ENCODE results near the gene ZNF253. TPM values are rescaled to one million over a fixed set of nuclear protein-coding genes. Genes with fewer than 3 reads are reported as not detected.
A peak's percentile ranks its signal among the peaks of the same experiment; 100 is the strongest.

The ZNF253 gene
- 10 to 100 TPM; 10.2 to 15.3 TPM for total RNA-seq
- 4.1 TPM for polyA plus RNA-seq (ENCODE audit: insufficient read depth, low read depth, low replicate concordance)
- long read RNA-seq, donor 1, transcript ZNF253-203 (4 exons, 3,519 nt), result major isoform, 12 of 12 reads
- long read RNA-seq, donor 1, partial matches to known transcripts, result 0 of 12 reads
- long read RNA-seq, donor 1, other reads (novel, unspliced or antisense), result 0 of 12 reads
- long read RNA-seq, donor 2, partial matches to known transcripts, result 0 of 6 reads
- long read RNA-seq, donor 2, other reads (novel, unspliced or antisense), result 0 of 6 reads

DNA sequence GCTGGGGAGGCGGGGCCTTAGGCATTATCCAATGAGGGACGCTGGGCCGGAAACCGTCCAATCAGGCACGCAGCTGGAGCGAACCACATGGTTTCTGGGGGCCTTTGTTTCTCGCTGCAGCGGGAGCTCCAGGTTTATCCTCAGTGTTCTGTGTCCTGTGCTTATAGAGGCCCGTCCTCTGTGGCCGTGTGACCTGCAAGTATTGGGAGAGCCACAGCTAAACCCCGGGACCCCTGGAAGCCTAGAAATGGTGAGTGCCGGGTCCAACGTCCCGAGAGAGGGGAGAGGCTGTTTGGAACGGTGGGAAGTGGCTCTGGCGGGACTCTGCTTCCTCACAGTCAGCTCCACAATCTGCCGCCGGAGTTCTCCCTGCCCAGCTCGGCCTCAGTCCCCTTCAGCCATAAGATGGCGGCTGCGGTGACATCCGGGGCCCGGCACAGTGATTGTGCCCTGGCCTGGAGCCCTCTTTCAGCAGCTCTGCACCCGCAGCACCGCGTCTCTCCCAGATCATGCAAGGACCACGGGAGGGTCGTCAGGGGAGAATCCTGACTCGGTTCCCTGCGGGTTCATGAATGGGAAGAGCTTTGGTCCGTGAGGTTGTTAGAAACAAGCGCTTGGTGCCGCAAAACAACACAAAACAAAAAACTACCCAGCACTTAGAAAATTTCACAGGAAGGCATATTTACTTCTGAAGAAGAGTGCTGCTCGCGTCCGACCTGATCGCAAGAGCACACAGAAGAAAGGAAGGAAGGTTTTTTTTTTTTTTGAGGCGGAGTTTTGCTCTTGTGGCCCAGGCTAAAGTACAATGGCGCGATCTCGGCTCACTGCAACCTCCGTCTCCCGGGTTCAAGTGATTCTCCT, at the start of gene ZNF253:
Gene ZNF253, plus strand, starts transcription at position 133 of the 861 bp plus-strand sequence. Its CDS starts 115 bp downstream, at position 248.
- Histone ChIP-seq H3K4me1 (peaks cover 4% of the 10 kb centered on the region), H3K36me3 (ENCODE audit: low read depth, missing control alignments) (no peaks in the 10 kb centered on the region), H3K27ac (peak within 1 kb of the TSS; percentile 84 to 92), H3K27me3 (no peaks in the 10 kb centered on the region), H3K4me3 (peak within 1 kb of the TSS; percentile 68 to 77), H3K9me3 (no peaks in the 10 kb centered on the region)
- TF ChIP-seq, protein P1, sequence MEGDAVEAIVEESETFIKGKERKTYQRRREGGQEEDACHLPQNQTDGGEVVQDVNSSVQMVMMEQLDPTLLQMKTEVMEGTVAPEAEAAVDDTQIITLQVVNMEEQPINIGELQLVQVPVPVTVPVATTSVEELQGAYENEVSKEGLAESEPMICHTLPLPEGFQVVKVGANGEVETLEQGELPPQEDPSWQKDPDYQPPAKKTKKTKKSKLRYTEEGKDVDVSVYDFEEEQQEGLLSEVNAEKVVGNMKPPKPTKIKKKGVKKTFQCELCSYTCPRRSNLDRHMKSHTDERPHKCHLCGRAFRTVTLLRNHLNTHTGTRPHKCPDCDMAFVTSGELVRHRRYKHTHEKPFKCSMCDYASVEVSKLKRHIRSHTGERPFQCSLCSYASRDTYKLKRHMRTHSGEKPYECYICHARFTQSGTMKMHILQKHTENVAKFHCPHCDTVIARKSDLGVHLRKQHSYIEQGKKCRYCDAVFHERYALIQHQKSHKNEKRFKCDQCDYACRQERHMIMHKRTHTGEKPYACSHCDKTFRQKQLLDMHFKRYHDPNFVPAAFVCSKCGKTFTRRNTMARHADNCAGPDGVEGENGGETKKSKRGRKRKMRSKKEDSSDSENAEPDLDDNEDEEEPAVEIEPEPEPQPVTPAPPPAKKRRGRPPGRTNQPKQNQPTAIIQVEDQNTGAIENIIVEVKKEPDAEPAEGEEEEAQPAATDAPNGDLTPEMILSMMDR (IDR thresholded peaks at IDR 0.05), result peak in 1 of 3 experiments; percentile 3
- peak; percentile 89 for TF ChIP-seq POLR2A (IDR thresholded peaks at IDR 0.05)
- peak; percentile 99 for DNase-seq
- intact Hi-C loops (cut with DNase I; ENCODE audit: low total_unique reads), result no loop called here
- WGBS, 2 donors, result 0% methylated on average over 29 to 43 of the region's 43 CpGs

DNA sequence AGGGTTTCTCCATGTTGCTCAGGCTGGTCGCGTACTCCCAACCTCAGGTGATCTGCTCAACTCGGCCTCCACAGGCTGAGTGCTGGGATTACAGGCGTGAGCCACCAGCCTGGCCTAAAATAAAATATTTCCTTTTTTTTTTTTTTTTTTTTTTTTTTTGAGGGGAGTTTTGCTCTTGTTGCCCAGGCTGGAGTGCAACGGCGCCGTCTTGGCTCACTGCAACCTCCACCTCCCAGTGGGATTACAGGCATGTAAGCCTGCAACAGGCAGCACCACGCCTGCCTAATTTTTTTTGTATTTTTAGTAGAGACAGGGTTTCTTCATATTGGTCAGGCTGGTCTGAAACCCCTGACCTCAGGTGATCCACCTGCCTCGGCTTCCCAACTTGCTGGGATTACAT, 49.0 kb upstream of the ZNF253 start:
- H3K9me3 ChIP-seq, result no peaks in the 10 kb centered on the region
- no peaks in the 10 kb centered on the region for H3K36me3 ChIP-seq (ENCODE audit: low read depth, missing control alignments)
- no peak overlapping the region for H3K27ac ChIP-seq
- WGBS, 2 donors, result 91% methylated on average over 9 of the region's 9 CpGs
- H3K27me3 ChIP-seq, result no peaks in the 10 kb centered on the region
- no peaks in the 10 kb centered on the region for H3K4me1 ChIP-seq
- intact Hi-C loops (cut with DNase I; ENCODE audit: low total_unique reads), result no loop called here
- no peak overlapping the region for H3K4me3 ChIP-seq
- no peak for DNase-seq
- TF ChIP-seq, protein P1 (IDR thresholded peaks at IDR 0.05), result no peak
- no peak for TF ChIP-seq POLR2A (IDR thresholded peaks at IDR 0.05)

DNA sequence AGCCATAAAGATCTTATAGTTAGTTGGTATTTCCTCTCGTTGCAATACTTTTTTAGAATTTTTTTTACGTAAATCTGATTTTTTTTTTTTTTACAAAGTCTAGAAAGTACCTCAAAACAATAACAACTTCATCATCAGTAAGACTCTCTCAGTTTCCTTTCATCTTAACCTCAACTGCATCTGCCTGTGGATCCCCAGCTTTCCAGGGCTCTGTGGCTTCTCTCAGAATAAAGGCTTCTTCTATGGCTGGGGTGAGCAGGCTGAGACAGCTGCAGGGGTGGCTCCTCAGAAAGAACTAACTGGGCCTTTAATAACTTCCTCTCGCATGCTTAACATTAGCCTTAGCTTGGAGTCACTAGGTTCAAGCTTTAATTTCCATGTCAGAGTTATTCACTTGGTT, 48.3 kb upstream of the ZNF253 start:
- H3K27me3 ChIP-seq, result no peaks in the 10 kb centered on the region
- no peaks in the 10 kb centered on the region for H3K4me1 ChIP-seq
- DNase-seq, result no peak
- 87 to 91% methylated on average over 3 of the region's 3 CpGs for WGBS, 2 donors
- H3K4me3 ChIP-seq, result no peak overlapping the region
- no peaks in the 10 kb centered on the region for H3K9me3 ChIP-seq
- no peaks in the 10 kb centered on the region for H3K36me3 ChIP-seq (ENCODE audit: low read depth, missing control alignments)
- H3K27ac ChIP-seq, result no peak overlapping the region
- intact Hi-C loops (cut with DNase I; ENCODE audit: low total_unique reads), result no loop called here
- TF ChIP-seq, protein P1 (IDR thresholded peaks at IDR 0.05), result no peak
- TF ChIP-seq POLR2A (IDR thresholded peaks at IDR 0.05), result no peak

DNA sequence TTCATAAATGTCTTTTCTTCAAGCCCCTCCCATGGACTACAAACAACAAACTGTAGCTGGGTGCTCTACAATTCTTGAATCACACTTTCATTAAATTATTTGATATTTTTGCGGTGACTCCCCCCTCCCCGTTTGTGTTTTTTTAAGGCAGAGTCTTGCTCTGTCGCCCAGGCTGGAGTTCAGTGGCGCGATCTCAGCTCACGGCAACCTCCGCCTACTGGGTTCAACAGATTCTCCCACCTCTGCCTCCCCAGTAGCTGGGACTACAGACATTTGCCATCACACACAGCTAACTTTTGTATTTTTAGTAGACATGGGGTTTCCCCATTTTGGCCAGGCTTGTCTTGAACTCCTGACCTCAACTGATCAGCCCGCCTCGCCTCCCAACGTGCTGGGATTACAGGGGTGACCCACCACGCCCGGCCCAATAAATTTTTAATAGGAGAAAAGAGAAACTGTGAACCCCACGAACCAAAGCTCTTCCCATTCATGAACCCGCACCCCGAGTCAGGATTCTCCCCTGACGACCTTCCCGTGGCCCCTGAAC, 44.8 kb upstream of the ZNF253 start:
- Histone ChIP-seq H3K27me3 (no peaks in the 10 kb centered on the region), H3K4me1 (no peaks in the 10 kb centered on the region), H3K4me3 (peak overlapping the region; percentile 82 to 91), H3K9me3 (no peaks in the 10 kb centered on the region), H3K27ac (peak overlapping the region; percentile 93 to 96), H3K36me3 (ENCODE audit: low read depth, missing control alignments) (no peaks in the 10 kb centered on the region)
- 11 to 15% methylated on average over 17 of the region's 17 CpGs for WGBS, 2 donors
- TF ChIP-seq, protein P1 (IDR thresholded peaks at IDR 0.05), result no peak
- no peak for TF ChIP-seq POLR2A (IDR thresholded peaks at IDR 0.05)
- intact Hi-C loops (cut with DNase I; ENCODE audit: low total_unique reads), result no loop called here
- no peak for DNase-seq
